HepG2 (cell line): ENCODE measurements around the gene FAM111B. TPM values are rescaled to one million over a fixed set of nuclear protein-coding genes. Genes with fewer than 3 reads are reported as not detected.

Experiments
- ARHGAP35 ChIP-seq: sonication (generic); formaldehyde crosslinking; IDR thresholded peaks from 2 replicates; pipeline ENCODE4 v1.9.0; 2022; ENCODE audit warnings: mild to moderate bottlenecking, inconsistent platforms, moderate library complexity, missing genetic modification reagents, borderline replicate concordance
- HIVEP1 ChIP-seq: sonication (generic); formaldehyde crosslinking; IDR thresholded peaks from 2 replicates; pipeline ENCODE4 v1.4.0; 2020; ENCODE audit warnings: mild to moderate bottlenecking, missing genetic modification reagents
- MAF1 ChIP-seq: sonication (generic); formaldehyde crosslinking; IDR thresholded peaks from 2 replicates; pipeline ENCODE4 v1.5.0; 2020; ENCODE audit warnings: missing genetic modification reagents, borderline replicate concordance
- MBNL3 ChIP-seq: fragments of 250-450 bp; sonication (Bioruptor Pico); conservative IDR thresholded peaks from 2 replicates; pipeline ENCODE4 v1.8.0; 2022; ENCODE audit warnings: mild to moderate bottlenecking, inconsistent platforms
- NFYC ChIP-seq: IDR thresholded peaks from 2 replicates; pipeline ENCODE4 v1.6.1; 2016; ENCODE audit warnings: missing genetic modification reagents, missing compliant biosample characterization
- PHF21A ChIP-seq: sonication (generic); formaldehyde crosslinking; IDR thresholded peaks from 2 replicates; pipeline ENCODE4 v1.5.0; 2020; ENCODE audit warnings: mild to moderate bottlenecking, missing genetic modification reagents
- RBM39 ChIP-seq: fragments of 200-400 bp; formaldehyde crosslinking; IDR thresholded peaks from one replicate; pipeline ENCODE4 v1.6.1; 2018; ENCODE audit warnings: antibody characterized with exemption, mild to moderate bottlenecking, low read depth, low read length; ENCODE audit not compliant: poor library complexity, severe bottlenecking
- SMC3 ChIP-seq: IDR thresholded peaks from 2 replicates; pipeline ENCODE4 v1.6.1; 2011; ENCODE audit warnings: low read length, improper control_type of control experiment
- SMYD3 ChIP-seq: sonication (generic); formaldehyde crosslinking; IDR thresholded peaks from 2 replicates; pipeline ENCODE4 v1.8.1; 2023; ENCODE audit warnings: mild to moderate bottlenecking, missing genetic modification reagents
- SOX6 ChIP-seq, 2 experiments: fragments of 450-650 bp in 1 of 2; sonication (generic) in 1 of 2; formaldehyde crosslinking in 1 of 2; IDR thresholded peaks; 2 replicates each; pipeline versions ENCODE4 v1.4.0 to v1.6.1; 2017 to 2020; ENCODE audit warnings: antibody characterized with exemption in 1 of 2, mild to moderate bottlenecking in 1 of 2, missing genetic modification reagents in 1 of 2
- TGIF2 ChIP-seq: IDR thresholded peaks from 2 replicates; pipeline ENCODE4 v1.6.1; 2016; ENCODE audit warnings: control low read depth, missing compliant biosample characterization
- ZBTB42 ChIP-seq: sonication (generic); formaldehyde crosslinking; IDR thresholded peaks from 2 replicates; pipeline ENCODE4 v1.5.0; 2020; ENCODE audit warnings: mild to moderate bottlenecking, missing genetic modification reagents
- ZNF160 ChIP-seq: sonication (generic); formaldehyde crosslinking; IDR thresholded peaks from 2 replicates; pipeline ENCODE4 v1.8.0; 2022; ENCODE audit warnings: mild to moderate bottlenecking, inconsistent platforms, missing genetic modification reagents
- ZNF432 ChIP-seq: sonication (generic); formaldehyde crosslinking; IDR thresholded peaks from 2 replicates; pipeline ENCODE4 v1.5.0; 2020; ENCODE audit warnings: missing genetic modification reagents, mild to moderate bottlenecking, borderline replicate concordance
- ZNF451 ChIP-seq: sonication (generic); formaldehyde crosslinking; IDR thresholded peaks from 2 replicates; pipeline ENCODE4 v1.5.0; 2020; ENCODE audit warnings: mild to moderate bottlenecking, missing genetic modification reagents
- ZNF530 ChIP-seq: sonication (generic); formaldehyde crosslinking; IDR thresholded peaks from 2 replicates; pipeline ENCODE4 v1.5.0; 2020; ENCODE audit warnings: low read depth, mild to moderate bottlenecking, missing genetic modification reagents
- ZNF572 ChIP-seq: sonication (generic); formaldehyde crosslinking; IDR thresholded peaks from 2 replicates; pipeline ENCODE4 v1.5.1; 2020; ENCODE audit warnings: mild to moderate bottlenecking, missing genetic modification reagents
- ZNF619 ChIP-seq: sonication (generic); formaldehyde crosslinking; IDR thresholded peaks from 2 replicates; pipeline ENCODE4 v1.4.0; 2020; ENCODE audit warnings: mild to moderate bottlenecking, missing genetic modification reagents
- ZSCAN29 ChIP-seq: sonication (generic); formaldehyde crosslinking; conservative IDR thresholded peaks from 2 replicates; pipeline ENCODE4 v1.4.0; 2020; ENCODE audit warnings: mild to moderate bottlenecking, missing genetic modification reagents
- polyA plus RNA-seq, 8 experiments: library from polyadenylated mRNA; depleted of rRNA in 3 of 8; stranded (reverse) in 7 of 8; unstranded in 1 of 8; fragments of >200 nt; fragmentation: Illumina TruSeq in 4 of 8; extraction: Trizol in 4 of 8; gene quantifications; 2 replicates each; pipeline versions ENCODE4 v1.2.1 to v1.2.3, GENCODE V29; 2011 to 2016; ENCODE audit warnings: low read depth in 4 of 8, missing spikeins in 1 of 8, mixed read lengths in 1 of 8; ENCODE audit not compliant: insufficient read depth in 1 of 8
- total RNA-seq, 5 experiments: library from RNA; depleted of rRNA; stranded (reverse); fragments of >200 nt; fragmentation: Illumina TruSeq; extraction: Trizol; gene quantifications; 2 replicates each; pipeline ENCODE4 v1.2.3, GENCODE V29; 2016; ENCODE audit warnings: low read depth in 1 of 5
- TF ChIP-seq, protein P1 (sequence below): sonication (generic); formaldehyde crosslinking; IDR thresholded peaks from 2 replicates; pipeline ENCODE4 v1.8.1; 2023; ENCODE audit warnings: mild to moderate bottlenecking, missing genetic modification reagents
- TF ChIP-seq, protein P2 (sequence below): sonication (generic); IDR thresholded peaks from 2 replicates; pipeline ENCODE4 v1.6.1; 2016; ENCODE audit warnings: low read depth, borderline replicate concordance
- TF ChIP-seq, protein P3 (sequence below): sonication (generic); formaldehyde crosslinking; IDR thresholded peaks from 2 replicates; pipeline ENCODE4 v1.8.0; 2023; ENCODE audit warnings: mild to moderate bottlenecking, missing genetic modification reagents
- TF ChIP-seq, protein P4 (sequence below): sonication (generic); formaldehyde crosslinking; IDR thresholded peaks from 2 replicates; pipeline ENCODE4 v1.4.0; 2020; ENCODE audit warnings: mild to moderate bottlenecking, missing genetic modification reagents

The FAM111B gene
- total and polyA plus RNA-seq, 2 of the 13 experiments (the other 11 are each of a cell fraction or from before 2014, with no cell fraction given), result 1.6 to 28.2 TPM

DNA sequence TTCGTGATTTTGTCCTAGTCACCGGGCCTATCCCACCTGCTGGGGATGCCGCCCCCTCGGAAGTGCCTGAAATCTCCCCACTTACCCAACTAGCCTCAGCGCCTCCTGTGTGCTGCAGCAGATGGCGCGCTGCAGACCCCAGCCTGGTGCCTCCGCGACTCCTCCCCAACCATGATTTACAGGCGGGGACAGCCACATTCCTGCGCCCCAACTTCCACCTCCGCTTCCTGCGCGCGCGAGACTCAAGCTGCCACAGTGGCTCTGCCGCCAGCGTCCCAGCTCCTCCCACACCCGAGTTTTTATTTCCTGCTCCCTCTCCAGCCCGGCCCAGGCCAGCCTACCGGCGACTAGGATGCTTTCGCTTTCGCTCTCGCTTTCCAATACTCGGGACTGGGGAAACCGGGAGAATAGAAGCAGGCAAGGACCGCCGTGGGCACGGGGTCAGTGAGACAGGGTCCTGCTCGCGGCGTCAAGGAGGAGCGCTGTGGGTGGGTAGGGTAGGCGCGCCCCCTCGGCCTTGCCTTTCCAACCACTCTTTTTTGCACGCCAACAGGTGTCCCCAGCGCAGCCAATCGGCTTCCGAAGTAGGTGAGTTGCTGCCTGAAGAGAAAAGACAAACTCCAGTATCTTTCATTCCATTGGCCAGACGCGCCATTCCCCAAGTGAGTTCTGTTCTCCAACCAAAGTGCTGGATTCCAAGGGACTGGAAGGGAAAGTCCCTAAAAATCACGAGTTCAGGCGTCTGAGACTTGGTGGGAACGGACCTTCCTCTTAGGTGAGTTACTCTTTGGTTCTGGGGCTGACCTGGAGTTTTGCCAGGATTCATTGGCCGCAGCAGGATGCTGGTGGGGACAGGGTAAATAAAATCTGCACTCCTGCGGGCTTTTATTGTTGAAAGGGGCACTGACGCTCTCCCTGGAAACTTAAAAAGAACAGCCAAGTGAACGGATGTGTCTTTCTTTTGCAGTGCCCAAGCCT is 35.8 kb downstream of the FAM111B start, which contains the start of gene FAM111A (continued):
- TF ChIP-seq ZNF432, result no peak
- TF ChIP-seq ZBTB42, result no peak
- TF ChIP-seq TGIF2, result no peak
- TF ChIP-seq ZNF530 (CRISPR knock-in tag), result no peak
- 0 out of 2 replicates have a peak, but pooled peaks have one; percentile 31 for TF ChIP-seq ZNF160
- TF ChIP-seq, protein P1, sequence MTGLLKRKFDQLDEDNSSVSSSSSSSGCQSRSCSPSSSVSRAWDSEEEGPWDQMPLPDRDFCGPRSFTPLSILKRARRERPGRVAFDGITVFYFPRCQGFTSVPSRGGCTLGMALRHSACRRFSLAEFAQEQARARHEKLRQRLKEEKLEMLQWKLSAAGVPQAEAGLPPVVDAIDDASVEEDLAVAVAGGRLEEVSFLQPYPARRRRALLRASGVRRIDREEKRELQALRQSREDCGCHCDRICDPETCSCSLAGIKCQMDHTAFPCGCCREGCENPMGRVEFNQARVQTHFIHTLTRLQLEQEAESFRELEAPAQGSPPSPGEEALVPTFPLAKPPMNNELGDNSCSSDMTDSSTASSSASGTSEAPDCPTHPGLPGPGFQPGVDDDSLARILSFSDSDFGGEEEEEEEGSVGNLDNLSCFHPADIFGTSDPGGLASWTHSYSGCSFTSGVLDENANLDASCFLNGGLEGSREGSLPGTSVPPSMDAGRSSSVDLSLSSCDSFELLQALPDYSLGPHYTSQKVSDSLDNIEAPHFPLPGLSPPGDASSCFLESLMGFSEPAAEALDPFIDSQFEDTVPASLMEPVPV (CRISPR knock-in tag), result peak; percentile 87
- peak; percentile 61 for TF ChIP-seq PHF21A (CRISPR knock-in tag)
- TF ChIP-seq SOX6 (IDR thresholded peaks at IDR 0.05), result no peak
- peak; percentile 73 for TF ChIP-seq SOX6 (CRISPR knock-in tag; IDR thresholded peaks at IDR 0.05)
- TF ChIP-seq ZNF451 (CRISPR knock-in tag), result no peak
- TF ChIP-seq ZSCAN29 (CRISPR knock-in tag), result peak; percentile 64; the same call in 1 of the 2 replicates
- TF ChIP-seq NFYC, result peak; percentile 73
- no peak for TF ChIP-seq ZNF572 (CRISPR knock-in tag)
- no peak for TF ChIP-seq MAF1
- TF ChIP-seq SMC3, result no peak
- TF ChIP-seq RBM39, result no peak
- TF ChIP-seq MBNL3, result no peak
- TF ChIP-seq, protein P2, sequence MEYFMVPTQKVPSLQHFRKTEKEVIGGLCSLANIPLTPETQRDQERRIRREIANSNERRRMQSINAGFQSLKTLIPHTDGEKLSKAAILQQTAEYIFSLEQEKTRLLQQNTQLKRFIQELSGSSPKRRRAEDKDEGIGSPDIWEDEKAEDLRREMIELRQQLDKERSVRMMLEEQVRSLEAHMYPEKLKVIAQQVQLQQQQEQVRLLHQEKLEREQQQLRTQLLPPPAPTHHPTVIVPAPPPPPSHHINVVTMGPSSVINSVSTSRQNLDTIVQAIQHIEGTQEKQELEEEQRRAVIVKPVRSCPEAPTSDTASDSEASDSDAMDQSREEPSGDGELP, result no peak; the same call in 1 of the 2 replicates
- TF ChIP-seq, protein P3, sequence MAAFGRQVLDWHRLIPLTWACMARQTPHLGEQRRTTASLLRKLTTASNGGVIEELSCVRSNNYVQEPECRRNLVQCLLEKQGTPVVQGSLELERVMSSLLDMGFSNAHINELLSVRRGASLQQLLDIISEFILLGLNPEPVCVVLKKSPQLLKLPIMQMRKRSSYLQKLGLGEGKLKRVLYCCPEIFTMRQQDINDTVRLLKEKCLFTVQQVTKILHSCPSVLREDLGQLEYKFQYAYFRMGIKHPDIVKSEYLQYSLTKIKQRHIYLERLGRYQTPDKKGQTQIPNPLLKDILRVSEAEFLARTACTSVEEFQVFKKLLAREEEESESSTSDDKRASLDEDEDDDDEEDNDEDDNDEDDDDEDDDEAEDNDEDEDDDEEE (CRISPR knock-in tag), result no peak; the same call in 1 of the 2 replicates
- 0 out of 2 replicates have a peak, but pooled peaks have one; percentile 68 for TF ChIP-seq SMYD3 (CRISPR knock-in tag)
- TF ChIP-seq HIVEP1 (CRISPR knock-in tag), result peak; percentile 75
- TF ChIP-seq ARHGAP35 (CRISPR knock-in tag), result no peak
- TF ChIP-seq, protein P4, sequence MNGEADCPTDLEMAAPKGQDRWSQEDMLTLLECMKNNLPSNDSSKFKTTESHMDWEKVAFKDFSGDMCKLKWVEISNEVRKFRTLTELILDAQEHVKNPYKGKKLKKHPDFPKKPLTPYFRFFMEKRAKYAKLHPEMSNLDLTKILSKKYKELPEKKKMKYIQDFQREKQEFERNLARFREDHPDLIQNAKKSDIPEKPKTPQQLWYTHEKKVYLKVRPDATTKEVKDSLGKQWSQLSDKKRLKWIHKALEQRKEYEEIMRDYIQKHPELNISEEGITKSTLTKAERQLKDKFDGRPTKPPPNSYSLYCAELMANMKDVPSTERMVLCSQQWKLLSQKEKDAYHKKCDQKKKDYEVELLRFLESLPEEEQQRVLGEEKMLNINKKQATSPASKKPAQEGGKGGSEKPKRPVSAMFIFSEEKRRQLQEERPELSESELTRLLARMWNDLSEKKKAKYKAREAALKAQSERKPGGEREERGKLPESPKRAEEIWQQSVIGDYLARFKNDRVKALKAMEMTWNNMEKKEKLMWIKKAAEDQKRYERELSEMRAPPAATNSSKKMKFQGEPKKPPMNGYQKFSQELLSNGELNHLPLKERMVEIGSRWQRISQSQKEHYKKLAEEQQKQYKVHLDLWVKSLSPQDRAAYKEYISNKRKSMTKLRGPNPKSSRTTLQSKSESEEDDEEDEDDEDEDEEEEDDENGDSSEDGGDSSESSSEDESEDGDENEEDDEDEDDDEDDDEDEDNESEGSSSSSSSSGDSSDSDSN, result 0 out of 2 replicates have a peak, but pooled peaks have one; percentile 41
- peak; percentile 27; the same call in 1 of the 2 replicates for TF ChIP-seq ZNF619 (CRISPR knock-in tag)
